HCT116 (cell line): ENCODE measurements around the gene NEUROG1.

Source experiments
- TCF7L2 ChIP-seq: IDR thresholded peaks from 2 replicates; pipeline ENCODE4 v1.7.0; 2011; ENCODE audit warnings: borderline replicate concordance, inconsistent platforms; ENCODE audit not compliant: insufficient read depth, insufficient read length; ENCODE audit errors: extremely low read depth
- TF ChIP-seq, protein P1 (sequence below), 3 experiments: fragments of 200-600 bp in 1 of 3; sonication (generic) in 1 of 3; IDR thresholded peaks in 2 of 3; conservative IDR thresholded peaks in 1 of 3; 2 replicates each; pipeline ENCODE4 v1.5.1; 2012 to 2017; ENCODE audit warnings: low read depth in 2 of 3, low read length in 2 of 3, antibody characterized with exemption in 1 of 3, borderline replicate concordance in 1 of 3, control low read depth in 1 of 3, mild to moderate bottlenecking in 1 of 3, mixed read lengths in 1 of 3, mixed run types in 1 of 3, moderate library complexity in 1 of 3; ENCODE audit not compliant: insufficient read depth in 1 of 3

DNA sequence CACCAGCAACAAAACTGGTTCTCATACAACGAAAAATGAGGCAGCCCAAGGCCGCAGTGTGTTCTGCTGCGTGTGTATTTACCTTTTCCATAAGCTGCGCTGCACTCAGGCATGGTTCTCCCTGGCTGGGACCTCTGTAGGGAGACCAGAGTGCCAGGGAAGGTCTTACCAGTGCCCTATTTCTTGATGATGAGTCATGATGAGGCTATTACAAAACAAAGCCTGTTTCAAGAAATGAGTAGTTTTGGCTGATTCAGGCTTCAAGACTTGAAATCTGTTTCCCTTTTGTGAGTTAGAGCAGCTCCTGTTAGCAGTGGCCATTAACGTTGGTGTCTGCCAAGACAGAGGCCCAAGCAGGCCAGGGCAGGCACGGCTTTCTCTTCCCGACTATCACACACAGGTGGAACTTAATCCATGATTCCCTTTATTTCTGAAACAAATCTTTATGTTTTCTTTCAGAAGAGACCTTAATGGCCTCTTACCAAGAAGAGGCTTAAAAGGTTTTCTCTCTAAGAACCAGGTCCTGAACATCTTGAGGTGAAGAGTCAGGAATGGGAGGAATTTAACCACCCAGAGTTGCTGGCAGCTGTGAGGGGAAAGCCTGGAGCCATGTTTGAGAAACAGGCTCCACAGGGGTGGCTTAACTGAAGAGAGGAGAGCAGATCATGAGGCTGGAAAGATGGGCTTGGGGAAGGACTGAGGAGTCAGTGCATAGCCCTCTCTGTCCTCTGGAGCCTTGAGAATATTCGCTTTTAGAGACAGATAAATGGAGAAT, 42.2 kb downstream of the NEUROG1 start:
- no peak for TF ChIP-seq TCF7L2
- TF ChIP-seq, protein P1, sequence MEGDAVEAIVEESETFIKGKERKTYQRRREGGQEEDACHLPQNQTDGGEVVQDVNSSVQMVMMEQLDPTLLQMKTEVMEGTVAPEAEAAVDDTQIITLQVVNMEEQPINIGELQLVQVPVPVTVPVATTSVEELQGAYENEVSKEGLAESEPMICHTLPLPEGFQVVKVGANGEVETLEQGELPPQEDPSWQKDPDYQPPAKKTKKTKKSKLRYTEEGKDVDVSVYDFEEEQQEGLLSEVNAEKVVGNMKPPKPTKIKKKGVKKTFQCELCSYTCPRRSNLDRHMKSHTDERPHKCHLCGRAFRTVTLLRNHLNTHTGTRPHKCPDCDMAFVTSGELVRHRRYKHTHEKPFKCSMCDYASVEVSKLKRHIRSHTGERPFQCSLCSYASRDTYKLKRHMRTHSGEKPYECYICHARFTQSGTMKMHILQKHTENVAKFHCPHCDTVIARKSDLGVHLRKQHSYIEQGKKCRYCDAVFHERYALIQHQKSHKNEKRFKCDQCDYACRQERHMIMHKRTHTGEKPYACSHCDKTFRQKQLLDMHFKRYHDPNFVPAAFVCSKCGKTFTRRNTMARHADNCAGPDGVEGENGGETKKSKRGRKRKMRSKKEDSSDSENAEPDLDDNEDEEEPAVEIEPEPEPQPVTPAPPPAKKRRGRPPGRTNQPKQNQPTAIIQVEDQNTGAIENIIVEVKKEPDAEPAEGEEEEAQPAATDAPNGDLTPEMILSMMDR (IDR thresholded peaks at IDR 0.05 in 2 of 3, conservative IDR thresholded peaks at IDR 0.05 in 1 of 3; ENCODE audit: borderline replicate concordance in 1 of 3, insufficient read depth in 1 of 3, low read depth in 2 of 3, low read length in 2 of 3), result no peak
